Testis (tissue), 3 donors: Measurements from ENCODE around the gene TNFAIP6. TPM values are rescaled to one million over a fixed set of nuclear protein-coding genes. Genes with fewer than 3 reads are reported as not detected.
"Not testable (repeated sequence)": the region's sequence is repeated elsewhere in the genome, so short reads cannot be mapped to it uniquely, and the experiment has no call there.

Experiments
- DNase-seq: peaks from one replicate; pipeline ENCODE4 v3.0.0-alpha.2; 2019
- H3K27ac ChIP-seq, 2 donors: fragments of 200-600 bp; sonication (generic); one replicate each; pipeline ENCODE4 v1.5.1; 2019
- H3K27me3 ChIP-seq: fragments of 200-600 bp; sonication (generic); one replicate; pipeline ENCODE4 v1.5.1; 2019
- H3K36me3 ChIP-seq: fragments of 200-600 bp; sonication (generic); one replicate; pipeline ENCODE4 v1.5.1; 2017; ENCODE audit warnings: low read depth; ENCODE audit errors: missing control alignments
- H3K4me1 ChIP-seq: fragments of 200-600 bp; sonication (generic); one replicate; pipeline ENCODE4 v1.5.1; 2019
- H3K4me3 ChIP-seq, 2 donors: fragments of 200-600 bp; sonication (generic); one replicate each; pipeline ENCODE4 v1.5.1; 2017 to 2019
- H3K9me3 ChIP-seq: fragments of 200-600 bp; sonication (generic); one replicate; pipeline ENCODE4 v1.5.1; 2017
- POLR2A ChIP-seq: fragments of 450-650 bp; IDR thresholded peaks from one replicate; pipeline ENCODE4 v1.6.1; 2017; ENCODE audit warnings: antibody characterized with exemption, mild to moderate bottlenecking, moderate library complexity
- WGBS, 2 donors: methylation state at CpG; one replicate each; pipeline ENCODE4 v1.1.5; 2018; 5-methylcytosine and 5-hydroxymethylcytosine counted together
- intact Hi-C: fragments of 100-400 bp; cut with DNase I; formaldehyde crosslinking; loops from one replicate; pipeline ENCODE4 v1.15.1; 2023; ENCODE audit warnings: low total_unique reads
- polyA plus RNA-seq: library from polyadenylated mRNA; stranded (reverse); fragments of 350-450 nt; fragmentation: Illumina TruSeq; extraction: RNeasy Lipid Tissue Mini Kit (QIAGEN cat#74804); gene quantifications from one replicate; pipeline ENCODE4 v1.2.3, GENCODE V29; 2014; ENCODE audit warnings: low read depth, low replicate concordance; ENCODE audit not compliant: insufficient read depth
- total RNA-seq, 2 donors: library from RNA; depleted of rRNA; stranded (reverse); fragments of >200 nt; gene quantifications; one replicate each; pipeline ENCODE4 v1.2.3, GENCODE V29; 2016
- TF ChIP-seq, protein P1 (sequence below), 3 experiments: fragments of 450-650 bp in 2 of 3; fragments of 200-600 bp in 1 of 3; sonication (generic) in 1 of 3; IDR thresholded peaks; one replicate each; pipeline ENCODE4 v1.5.1; 2016 to 2019; ENCODE audit warnings: antibody characterized with exemption in 3 of 3, mild to moderate bottlenecking in 2 of 3, moderate library complexity in 1 of 3

TNFAIP6 gene
- total and polyA plus RNA-seq, 3 donors from 2014 or later, result 3.3 to 26.1 (median 9.4) TPM

DNA sequence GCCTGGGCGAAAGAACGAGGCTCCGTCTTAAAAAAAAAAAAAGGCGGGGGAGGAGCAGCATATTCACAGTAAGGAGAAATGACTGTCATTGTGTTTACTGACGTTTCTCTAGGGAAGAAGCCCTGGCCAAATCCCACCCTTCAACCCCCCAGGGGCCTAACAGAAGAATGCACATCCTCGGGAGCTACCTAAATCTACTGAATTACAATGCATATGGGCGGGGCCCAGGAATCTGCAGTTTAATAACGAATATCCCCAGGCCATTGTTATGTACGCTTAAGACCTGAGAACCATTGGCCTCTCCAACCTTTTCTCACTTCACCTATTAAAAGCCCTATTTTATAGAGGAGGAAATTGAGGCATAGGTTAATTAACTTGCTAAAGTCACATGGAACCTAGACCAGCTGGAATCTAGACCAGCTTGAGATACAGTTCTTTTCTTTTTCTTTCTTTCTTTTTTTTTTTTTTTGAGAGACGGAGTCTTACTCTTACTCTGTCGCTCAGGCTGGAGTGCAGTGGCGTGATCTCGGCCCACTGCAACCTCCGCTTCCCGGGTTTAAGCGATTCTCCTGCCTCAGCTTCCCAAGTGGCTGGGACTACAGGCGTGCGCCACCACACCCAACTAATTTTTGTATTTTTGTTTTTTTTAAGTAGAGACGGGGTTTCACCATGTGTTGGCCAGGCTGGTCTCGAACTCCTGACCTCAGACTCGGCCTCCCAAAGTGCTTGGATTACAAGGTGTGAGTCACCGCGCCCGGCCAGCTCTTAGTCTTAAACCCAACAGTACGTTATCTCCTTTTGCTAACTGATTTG lies 51.6 kb downstream of the TNFAIP6 start:
- Histone ChIP-seq H3K27me3 (no peaks in the 10 kb centered on the region), H3K4me1 (no peaks in the 10 kb centered on the region), H3K9me3 (no peaks in the 10 kb centered on the region), H3K4me3 (peak overlapping the region; percentile 93 to 98), H3K27ac (peak overlapping the region; percentile 96 to 99), H3K36me3 (no peaks in the 10 kb centered on the region)
- intact Hi-C loops, result loop anchor here (10.0 kb wide), 1 partner anchor 134 kb away; no protein-coding TSS in a partner anchor
- 68 to 70% methylated on average over 25 of the region's 25 CpGs for WGBS, 2 donors
- DNase-seq, result no peak
- TF ChIP-seq POLR2A, result no peak
- TF ChIP-seq, protein P1, sequence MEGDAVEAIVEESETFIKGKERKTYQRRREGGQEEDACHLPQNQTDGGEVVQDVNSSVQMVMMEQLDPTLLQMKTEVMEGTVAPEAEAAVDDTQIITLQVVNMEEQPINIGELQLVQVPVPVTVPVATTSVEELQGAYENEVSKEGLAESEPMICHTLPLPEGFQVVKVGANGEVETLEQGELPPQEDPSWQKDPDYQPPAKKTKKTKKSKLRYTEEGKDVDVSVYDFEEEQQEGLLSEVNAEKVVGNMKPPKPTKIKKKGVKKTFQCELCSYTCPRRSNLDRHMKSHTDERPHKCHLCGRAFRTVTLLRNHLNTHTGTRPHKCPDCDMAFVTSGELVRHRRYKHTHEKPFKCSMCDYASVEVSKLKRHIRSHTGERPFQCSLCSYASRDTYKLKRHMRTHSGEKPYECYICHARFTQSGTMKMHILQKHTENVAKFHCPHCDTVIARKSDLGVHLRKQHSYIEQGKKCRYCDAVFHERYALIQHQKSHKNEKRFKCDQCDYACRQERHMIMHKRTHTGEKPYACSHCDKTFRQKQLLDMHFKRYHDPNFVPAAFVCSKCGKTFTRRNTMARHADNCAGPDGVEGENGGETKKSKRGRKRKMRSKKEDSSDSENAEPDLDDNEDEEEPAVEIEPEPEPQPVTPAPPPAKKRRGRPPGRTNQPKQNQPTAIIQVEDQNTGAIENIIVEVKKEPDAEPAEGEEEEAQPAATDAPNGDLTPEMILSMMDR (IDR thresholded peaks at IDR 0.05), result no peak

DNA sequence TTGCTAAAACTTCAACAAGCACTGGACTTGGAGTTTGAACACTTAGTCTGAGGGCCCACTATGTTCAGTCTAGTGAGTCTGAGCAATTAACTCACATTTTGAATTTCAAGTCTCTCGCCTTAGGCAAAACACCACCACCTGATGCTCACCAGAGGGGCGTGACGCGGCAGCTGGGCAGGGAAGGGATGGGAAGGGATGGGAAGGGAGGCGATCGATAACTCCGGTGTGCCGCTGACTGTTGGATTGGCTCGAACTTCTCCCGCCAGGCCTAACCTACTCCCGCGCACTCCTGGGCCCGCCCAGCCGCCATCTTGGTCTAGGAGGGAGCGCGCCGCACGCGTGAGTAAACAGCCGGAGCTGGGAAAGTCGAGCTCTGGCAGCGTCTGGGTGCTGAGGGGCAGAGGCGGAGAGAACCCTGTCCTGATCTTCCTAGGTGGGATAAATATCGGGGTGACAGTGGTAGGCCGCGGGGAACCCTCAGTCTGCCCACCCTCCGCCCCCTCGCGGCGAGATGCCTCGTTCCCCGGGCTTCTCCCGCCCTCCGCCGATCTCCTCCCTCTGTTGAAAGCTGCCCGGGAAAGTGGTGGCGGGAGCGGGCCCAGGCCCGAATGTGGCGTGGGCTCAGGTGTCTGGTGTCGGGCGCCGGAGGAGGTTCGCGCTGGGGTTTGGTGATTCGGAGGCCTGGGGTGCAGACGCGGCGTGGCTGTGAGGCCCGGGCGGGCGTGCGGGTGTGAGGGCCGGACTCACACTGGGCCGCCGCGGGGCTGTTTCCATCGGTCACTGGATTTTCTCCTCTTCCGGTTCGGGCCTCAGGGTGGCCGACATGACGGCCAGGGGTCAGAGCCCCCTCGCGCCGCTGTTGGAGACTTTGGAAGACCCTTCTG lies 52.5 kb downstream of the TNFAIP6 start, which contains the start of gene RIF1:
Gene RIF1, plus strand, starts transcription at position 302 of the 884 bp plus-strand sequence. Its CDS starts 522 bp downstream, at position 824.
- H3K9me3 ChIP-seq, result no peaks in the 10 kb centered on the region
- H3K27ac ChIP-seq, result peak within 1 kb of the TSS; percentile 96 to 99
- peak within 1 kb of the TSS; percentile 93 to 98 for H3K4me3 ChIP-seq
- H3K27me3 ChIP-seq, result no peaks in the 10 kb centered on the region
- H3K36me3 ChIP-seq, result no peaks in the 10 kb centered on the region
- intact Hi-C loops, result loop anchor here (10.0 kb wide), 1 partner anchor 135 kb away; no protein-coding TSS in a partner anchor
- peak; percentile 94 for DNase-seq
- WGBS, 2 donors, result 1 to 3% methylated on average over 9 to 65 of the region's 65 CpGs
- TF ChIP-seq, protein P1 (IDR thresholded peaks at IDR 0.05), result peak; percentile 53 to 69 (median 54)
- TF ChIP-seq POLR2A, result no peak
- H3K4me1 ChIP-seq, result no peaks in the 10 kb centered on the region

DNA sequence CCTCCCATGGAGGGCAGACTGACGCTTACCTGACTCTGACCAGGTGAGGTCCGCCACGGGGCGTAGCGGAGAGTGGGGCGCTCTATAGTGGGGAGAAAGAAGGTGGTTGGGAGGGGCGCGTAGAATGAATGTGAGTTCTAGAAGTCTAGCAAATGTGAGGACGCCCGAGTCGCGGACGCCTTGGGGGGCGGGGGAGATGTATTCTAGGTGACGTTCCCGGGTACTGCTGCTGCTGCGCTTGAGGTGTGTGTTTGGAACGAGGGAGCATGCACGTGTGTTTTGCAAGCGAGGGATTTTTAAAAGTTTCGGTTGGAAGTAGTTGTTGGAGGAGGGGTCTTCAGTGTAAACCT lies 53.1 kb downstream of the TNFAIP6 start:
- no peak for TF ChIP-seq POLR2A
- TF ChIP-seq, protein P1 (IDR thresholded peaks at IDR 0.05), result no peak
- 0 to 1% methylated on average over 20 to 21 of the region's 21 CpGs for whole genome bisulfite sequencing, 2 donors
- intact Hi-C loops, result no loop called here
- no peaks in the 10 kb centered on the region for H3K4me1 ChIP-seq
- peak overlapping the region; percentile 96 to 99 for H3K27ac ChIP-seq
- H3K27me3 ChIP-seq, result no peaks in the 10 kb centered on the region
- H3K4me3 ChIP-seq, result peak overlapping the region; percentile 93 to 98
- peak; percentile 70 for DNase-seq
- H3K36me3 ChIP-seq, result no peaks in the 10 kb centered on the region
- H3K9me3 ChIP-seq, result no peaks in the 10 kb centered on the region

DNA sequence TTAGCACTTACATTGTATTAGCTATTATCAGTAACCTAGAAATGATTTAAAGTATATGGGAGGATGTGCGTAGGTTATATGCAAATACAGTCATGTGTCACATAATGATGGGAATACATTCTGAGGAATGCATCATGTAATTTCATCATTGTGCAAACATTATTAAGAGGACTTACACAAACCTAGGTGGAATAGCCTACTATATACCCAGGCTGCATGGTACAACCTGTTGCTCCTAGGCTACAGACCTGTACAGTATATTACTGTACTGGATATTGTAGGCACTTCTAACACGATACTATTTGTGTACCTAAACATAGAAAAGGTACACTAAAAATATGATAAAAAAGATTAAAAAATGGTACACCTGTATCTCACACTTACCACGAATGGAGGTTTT lies 60.3 kb downstream of the TNFAIP6 start:
- intact Hi-C loops, result no loop called here
- DNase-seq, result no peak
- 87 to 97% methylated on average over 3 of the region's 3 CpGs for WGBS, 2 donors
- no peaks in the 10 kb centered on the region for H3K4me1 ChIP-seq
- H3K4me3 ChIP-seq, result no peak overlapping the region
- no peak for TF ChIP-seq POLR2A
- TF ChIP-seq, protein P1 (IDR thresholded peaks at IDR 0.05), result no peak
- no peak overlapping the region for H3K27ac ChIP-seq
- no peaks in the 10 kb centered on the region for H3K27me3 ChIP-seq
- H3K9me3 ChIP-seq, result no peaks in the 10 kb centered on the region
- H3K36me3 ChIP-seq, result no peaks in the 10 kb centered on the region

DNA sequence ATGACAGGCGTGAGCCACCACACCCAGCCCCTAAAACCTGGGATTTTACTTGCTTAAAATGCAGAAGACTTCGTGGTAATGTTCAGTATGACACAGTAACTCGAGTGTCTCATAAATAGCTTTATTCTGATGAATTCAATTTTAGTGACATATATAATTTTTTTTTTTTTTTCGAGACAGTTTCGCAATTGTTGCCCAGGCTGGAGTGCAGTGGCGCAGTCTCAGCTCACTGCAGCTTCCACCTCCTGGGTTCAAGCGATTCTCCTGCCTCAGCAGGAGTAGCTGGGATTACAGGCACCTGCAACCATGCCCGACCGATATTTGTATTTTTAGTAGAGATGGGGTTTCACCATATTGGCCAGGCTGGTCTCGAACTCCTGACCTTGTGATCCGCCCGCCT lies 64.3 kb downstream of the TNFAIP6 start:
- 92 to 99% methylated on average over 12 of the region's 12 CpGs for WGBS, 2 donors
- H3K27me3 ChIP-seq, H3K9me3 ChIP-seq, intact Hi-C loops, H3K36me3 ChIP-seq, H3K4me1 ChIP-seq, DNase-seq, H3K27ac ChIP-seq, H3K4me3 ChIP-seq: not testable (repeated sequence)
